Measurements from ENCODE around the gene PRKG1. TPM values are rescaled to one million over a fixed set of nuclear protein-coding genes. Genes with fewer than 3 reads are reported as not detected.

The PRKG1 gene
- total RNA-seq, 1 donor from 2014 or later: 0.17 TPM

DNA sequence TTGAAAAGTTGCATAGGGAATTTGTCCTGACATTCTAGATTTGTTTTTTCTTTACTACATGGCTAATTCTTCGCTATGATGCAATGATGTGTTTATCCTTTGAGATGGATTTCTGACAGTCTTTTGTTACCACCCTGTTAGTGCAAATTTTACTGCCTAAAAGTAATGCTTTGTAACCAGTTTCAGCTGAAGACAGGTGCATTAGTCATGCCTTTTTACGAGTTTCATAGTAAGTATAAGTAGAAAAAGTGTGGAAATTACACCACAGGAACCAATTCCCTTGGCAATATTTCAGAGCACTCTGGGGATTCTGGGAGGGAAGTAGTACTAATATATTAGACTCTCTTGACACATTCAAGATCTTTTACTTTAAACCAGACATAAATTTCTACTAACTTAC, 982.0 kb downstream of the PRKG1 start:
- TF ChIP-seq, protein P1, sequence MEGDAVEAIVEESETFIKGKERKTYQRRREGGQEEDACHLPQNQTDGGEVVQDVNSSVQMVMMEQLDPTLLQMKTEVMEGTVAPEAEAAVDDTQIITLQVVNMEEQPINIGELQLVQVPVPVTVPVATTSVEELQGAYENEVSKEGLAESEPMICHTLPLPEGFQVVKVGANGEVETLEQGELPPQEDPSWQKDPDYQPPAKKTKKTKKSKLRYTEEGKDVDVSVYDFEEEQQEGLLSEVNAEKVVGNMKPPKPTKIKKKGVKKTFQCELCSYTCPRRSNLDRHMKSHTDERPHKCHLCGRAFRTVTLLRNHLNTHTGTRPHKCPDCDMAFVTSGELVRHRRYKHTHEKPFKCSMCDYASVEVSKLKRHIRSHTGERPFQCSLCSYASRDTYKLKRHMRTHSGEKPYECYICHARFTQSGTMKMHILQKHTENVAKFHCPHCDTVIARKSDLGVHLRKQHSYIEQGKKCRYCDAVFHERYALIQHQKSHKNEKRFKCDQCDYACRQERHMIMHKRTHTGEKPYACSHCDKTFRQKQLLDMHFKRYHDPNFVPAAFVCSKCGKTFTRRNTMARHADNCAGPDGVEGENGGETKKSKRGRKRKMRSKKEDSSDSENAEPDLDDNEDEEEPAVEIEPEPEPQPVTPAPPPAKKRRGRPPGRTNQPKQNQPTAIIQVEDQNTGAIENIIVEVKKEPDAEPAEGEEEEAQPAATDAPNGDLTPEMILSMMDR (conservative IDR thresholded peaks at IDR 0.05; ENCODE audit: low read depth, low read length): no peak
- no peak overlapping the region for H3K4me3 ChIP-seq (ENCODE audit: low read depth, low read length)
- no peak for DNase-seq (ENCODE audit: low read depth)

DNA sequence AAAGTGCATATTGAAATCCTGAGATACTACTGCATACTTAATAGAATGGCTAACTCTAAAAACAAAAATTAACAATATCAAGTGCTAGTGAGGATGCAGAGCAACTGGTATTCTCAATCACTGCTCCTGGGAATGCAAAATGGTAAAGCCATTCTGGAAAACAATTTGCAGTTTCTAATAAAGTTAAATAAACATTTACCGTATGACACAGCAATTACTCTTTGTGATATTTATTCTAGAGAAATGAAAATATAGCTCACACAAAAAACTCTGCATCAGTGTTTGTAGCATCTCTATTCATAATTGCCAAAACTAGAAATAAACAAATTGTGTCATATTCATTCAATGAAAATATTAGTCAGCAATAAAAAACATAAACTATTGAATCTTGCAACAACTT, 984.8 kb downstream of the PRKG1 start:
- TF ChIP-seq, protein P1 (conservative IDR thresholded peaks at IDR 0.05; ENCODE audit: low read depth, low read length): no peak
- H3K4me3 ChIP-seq (ENCODE audit: low read depth, low read length): no peak overlapping the region
- no peak for DNase-seq (ENCODE audit: low read depth)

DNA sequence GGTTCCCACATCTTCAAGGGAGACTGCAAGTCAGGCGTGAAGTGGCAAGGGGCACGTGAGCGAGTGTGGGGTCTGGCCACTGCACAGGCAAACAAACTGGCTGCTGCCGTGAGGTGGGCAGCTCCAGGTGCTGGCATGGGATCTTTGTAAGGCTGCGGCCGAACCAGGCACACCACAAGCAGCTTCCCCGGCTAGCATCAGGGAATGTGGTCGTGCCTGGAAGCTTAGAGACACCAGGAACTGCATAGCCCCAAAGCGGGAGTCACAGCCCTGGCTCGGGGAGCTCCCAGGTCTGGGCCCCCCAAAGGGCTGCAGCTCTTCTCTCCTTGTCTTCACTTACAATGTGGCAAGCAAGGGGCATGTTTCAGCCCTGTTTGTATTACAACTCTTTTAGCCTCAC, 988.9 kb downstream of the PRKG1 start:
- DNase-seq (ENCODE audit: low read depth): no peak
- no peak overlapping the region for H3K4me3 ChIP-seq (ENCODE audit: low read depth, low read length)
- TF ChIP-seq, protein P1 (conservative IDR thresholded peaks at IDR 0.05; ENCODE audit: low read depth, low read length): no peak

DNA sequence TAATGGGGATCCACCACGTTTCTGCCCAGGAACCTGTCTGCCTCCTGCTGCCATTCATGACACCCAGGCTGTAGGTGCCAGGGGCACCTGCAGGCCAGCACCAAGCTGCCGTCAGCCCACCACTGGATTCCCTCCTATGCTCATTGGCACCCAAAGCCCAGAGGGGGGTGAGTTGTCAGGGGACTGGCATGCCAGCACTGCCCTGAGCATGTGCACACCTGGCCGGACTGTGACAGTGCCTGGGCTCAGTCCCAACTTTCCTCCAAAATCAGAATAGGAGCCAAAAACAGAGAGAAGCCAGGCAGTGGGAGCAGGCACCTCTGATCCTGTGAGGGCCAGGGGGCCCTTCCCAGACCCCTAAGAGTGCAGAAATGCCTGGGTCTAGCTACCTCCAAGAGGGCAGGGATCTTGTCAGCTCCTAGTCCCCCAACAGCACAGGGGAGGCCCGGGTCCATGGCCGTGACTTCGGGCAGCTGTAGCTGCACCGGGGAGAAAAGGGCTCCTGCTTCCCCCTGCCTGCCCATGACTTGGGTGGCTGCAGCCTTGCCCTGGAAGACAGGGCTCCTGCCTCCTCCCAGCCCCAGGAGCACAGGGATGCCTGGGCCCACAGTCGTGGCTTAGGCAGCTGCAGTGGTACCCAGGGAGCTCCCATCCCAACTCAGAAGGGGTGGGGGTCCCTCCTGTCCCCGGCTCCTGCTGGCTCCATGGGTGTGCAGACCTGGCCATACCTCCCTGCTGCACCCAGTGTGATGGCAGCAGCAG, 990.0 kb downstream of the PRKG1 start:
- DNase-seq (ENCODE audit: low read depth): no peak
- no peak overlapping the region for H3K4me3 ChIP-seq (ENCODE audit: low read depth, low read length)
- TF ChIP-seq, protein P1 (conservative IDR thresholded peaks at IDR 0.05; ENCODE audit: low read depth, low read length): no peak

DNA sequence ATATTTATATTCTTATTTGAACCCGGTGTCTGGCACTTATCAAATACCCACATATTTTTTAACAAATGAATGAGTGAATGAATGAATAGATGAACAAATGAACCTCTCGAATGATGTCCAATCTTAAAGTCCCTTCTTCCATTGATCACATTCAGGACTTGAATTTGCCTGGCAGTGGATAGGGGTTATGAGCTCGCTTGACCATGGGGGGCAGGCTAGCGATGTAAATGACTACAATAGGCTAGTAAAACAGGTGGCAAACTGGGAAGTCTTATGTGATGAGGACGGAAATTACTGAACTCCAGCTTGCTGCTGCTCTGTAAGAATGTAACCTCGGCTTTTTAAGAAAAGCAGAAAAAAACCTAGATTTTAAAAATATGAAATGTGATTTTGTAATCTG, 992.1 kb downstream of the PRKG1 start:
- no peak for DNase-seq (ENCODE audit: low read depth)
- no peak overlapping the region for H3K4me3 ChIP-seq (ENCODE audit: low read depth, low read length)
- TF ChIP-seq, protein P1 (conservative IDR thresholded peaks at IDR 0.05; ENCODE audit: low read depth, low read length): no peak

DNA sequence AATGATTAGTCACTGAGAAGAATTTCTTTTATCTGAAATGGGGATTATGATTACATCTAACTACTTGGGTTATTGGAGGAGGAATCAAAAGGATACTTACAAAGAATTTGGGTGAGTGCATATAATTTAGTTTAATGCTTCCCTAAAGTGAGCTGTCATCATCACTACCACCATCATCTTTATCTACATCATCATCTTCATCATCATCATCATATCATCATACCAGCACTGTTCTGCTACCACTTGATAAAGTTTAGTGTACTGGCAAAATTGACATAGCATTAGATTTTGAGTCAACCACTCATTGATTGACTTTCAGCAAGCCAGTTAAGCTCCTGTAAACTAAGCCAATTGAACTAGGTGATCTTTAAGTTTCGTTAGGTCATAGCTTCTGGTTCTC, 994.2 kb downstream of the PRKG1 start:
- TF ChIP-seq, protein P1 (conservative IDR thresholded peaks at IDR 0.05; ENCODE audit: low read depth, low read length): no peak
- no peak for DNase-seq (ENCODE audit: low read depth)
- no peak overlapping the region for H3K4me3 ChIP-seq (ENCODE audit: low read depth, low read length)

DNA sequence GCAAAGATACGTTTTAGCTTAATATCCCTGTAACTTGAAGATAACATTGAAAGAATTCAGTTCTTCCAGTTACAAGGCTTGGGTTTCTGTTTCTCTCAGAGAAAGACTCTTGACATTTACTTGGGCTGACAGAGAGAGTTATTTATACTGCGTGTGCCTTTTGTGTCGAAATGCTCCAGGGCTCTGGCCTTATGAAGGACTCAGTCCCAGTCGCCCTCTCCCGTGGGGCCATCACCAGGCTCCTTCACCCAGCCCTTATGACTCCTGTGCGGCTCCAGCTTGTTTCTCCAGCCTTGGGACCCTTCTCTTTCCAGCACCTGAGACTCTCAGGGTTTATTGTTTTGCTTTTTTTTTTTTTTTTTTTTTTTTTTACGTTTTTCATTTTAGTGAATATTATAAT, 997.5 kb downstream of the PRKG1 start:
- TF ChIP-seq, protein P1 (conservative IDR thresholded peaks at IDR 0.05; ENCODE audit: low read depth, low read length): no peak
- no peak for DNase-seq (ENCODE audit: low read depth)
- H3K4me3 ChIP-seq (ENCODE audit: low read depth, low read length): no peak overlapping the region

Data from epithelial cell of proximal tubule (primary cell).